ENCODE measurements around the gene NOXRED1.
"Not testable (repeated sequence)": the region's sequence is repeated elsewhere in the genome, so short reads cannot be mapped to it uniquely, and the experiment has no call there.

NOXRED1 gene

GRCh38 chr14:77423423-77423822 is at the start of gene NOXRED1:
Gene NOXRED1, minus strand, starts transcription at chr14:77423523. Its CDS starts 634 bp downstream, at chr14:77422889.
- no peak for DNase-seq (ENCODE audit: low read depth in 3 of 3)

DNA sequence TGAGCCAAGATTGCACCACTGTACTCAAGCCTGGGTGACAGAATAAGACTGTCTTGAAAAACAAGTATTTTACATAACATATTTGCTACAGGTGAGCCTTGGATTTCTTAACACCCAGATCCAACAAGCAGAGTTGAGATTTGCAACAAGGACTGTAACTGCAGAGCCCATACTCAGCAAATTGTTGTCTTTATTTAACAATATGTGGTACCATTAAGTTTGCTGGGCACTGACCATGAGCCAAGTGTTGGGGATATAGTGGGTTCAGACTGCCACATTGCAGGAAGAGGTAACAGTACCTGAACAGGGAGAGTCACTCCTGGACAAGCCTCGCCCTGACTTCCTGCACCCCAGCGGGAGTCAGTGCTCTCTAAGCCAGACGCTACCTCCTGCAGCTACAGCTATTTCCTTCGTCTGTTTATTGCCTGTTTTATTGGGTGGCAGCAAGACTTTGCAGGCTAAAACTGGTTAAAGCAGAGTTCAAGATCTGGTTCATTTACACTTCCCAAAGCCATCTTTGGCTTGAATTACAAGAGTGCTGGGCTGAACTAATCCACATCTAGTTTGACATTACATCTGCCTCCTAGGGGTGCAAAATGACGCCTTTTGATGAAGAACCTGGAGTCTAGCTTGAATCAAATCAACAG is 47.0 kb upstream of the NOXRED1 start:
- no peak for DNase-seq (ENCODE audit: low read depth in 3 of 3)

DNA sequence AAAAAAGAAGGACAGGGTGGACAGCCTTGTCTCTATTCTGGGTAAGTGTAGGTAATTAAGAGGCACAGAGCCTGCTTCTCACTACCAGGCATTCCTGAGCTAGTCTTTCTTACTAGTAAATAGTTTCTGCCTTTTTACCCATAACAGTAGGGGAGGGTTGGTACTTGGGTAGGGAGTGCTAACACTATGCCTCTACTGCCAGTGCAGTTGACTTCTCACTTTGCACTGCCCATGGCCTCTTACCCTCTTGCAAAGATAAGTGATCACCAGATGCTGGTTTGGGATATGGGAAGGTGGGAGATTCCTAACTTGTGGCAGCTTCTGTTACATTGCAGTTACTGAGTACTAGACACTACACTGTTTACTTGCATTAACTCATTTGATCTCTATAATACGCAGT is 46.2 kb upstream of the NOXRED1 start:
- DNase-seq (ENCODE audit: low read depth in 3 of 3), result no peak

DNA sequence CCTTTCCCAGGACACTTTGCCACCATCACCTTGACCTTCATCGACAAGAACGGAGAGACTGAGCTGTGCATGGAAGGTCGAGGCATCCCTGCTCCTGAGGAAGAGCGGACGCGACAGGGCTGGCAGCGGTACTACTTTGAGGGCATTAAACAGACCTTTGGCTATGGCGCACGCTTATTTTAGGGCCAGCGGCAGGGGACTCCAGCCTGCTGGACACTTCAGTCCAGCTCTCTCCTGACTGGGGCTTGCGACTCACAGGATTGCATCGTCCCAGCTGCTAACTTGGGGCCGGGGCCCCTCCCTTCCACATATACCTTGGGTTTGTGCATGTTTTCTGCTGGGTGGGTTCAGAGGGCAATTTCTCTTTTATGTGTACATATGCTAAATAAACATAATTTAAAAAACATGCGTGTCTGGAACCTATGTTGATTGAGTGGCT is 45.8 kb upstream of the NOXRED1 start:
- no peak for DNase-seq (ENCODE audit: low read depth in 3 of 3)

DNA sequence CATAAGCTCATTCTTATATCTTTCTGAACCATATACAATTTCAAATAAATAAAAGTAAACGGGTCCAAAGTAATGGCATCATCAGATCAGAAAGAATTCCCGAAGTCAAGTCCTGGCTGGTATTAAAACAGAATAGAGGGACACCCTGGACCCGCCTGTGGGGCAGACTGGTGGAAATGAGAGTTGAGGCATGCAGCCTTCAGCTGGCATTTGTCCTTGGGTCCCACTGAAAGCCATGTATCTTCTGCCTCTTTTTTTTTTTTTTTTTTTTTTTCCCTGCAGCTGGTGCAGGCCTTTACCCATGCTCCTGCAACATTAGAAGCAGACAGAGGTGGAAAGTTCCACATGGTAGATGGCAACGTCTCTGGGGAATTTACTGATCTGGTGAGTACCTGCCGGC is 44.5 kb upstream of the NOXRED1 start:
- DNase-seq (ENCODE audit: low read depth in 3 of 3), result no peak

DNA sequence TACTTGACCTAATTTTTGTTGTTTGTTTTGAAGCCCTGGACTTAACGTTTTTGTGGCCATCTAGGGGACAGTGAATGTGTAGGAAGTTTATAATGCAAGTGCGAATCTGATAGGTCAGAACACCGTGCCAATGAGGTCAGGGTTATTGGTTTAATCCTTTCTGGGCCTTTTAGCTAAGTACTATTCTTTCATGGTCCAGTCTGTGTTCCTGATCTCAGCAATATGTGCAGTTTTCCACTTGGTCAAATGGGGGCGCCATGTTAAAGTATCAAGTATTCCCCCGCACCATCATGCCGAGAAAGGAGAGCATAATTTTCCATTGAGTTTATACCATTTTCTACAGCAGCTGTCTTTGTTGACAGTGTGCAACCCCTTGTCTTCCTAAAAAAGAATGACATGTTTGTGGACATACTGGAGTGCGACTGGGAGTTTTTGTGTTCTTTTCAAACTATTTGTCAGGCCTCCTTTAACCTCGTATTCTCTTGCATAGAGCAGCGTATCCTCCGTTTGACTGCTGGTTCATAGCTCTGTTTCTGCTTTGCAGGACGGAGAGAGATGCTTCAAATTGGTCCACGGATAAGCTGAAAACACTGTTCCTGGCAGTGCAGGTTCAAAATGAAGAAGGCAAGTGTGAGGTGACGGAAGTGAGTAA is 35.9 kb upstream of the NOXRED1 start:
- DNase-seq (ENCODE audit: low read depth in 3 of 3), result peak; percentile 46 to 63 (median 48)

- peak in 2 of 3 donors; percentile 19 to 27 for DNase-seq (ENCODE audit: low read depth in 3 of 3)
Measured at GRCh38 chr14:77458249-77458950, 35.1 kb upstream of the NOXRED1 start.

DNA sequence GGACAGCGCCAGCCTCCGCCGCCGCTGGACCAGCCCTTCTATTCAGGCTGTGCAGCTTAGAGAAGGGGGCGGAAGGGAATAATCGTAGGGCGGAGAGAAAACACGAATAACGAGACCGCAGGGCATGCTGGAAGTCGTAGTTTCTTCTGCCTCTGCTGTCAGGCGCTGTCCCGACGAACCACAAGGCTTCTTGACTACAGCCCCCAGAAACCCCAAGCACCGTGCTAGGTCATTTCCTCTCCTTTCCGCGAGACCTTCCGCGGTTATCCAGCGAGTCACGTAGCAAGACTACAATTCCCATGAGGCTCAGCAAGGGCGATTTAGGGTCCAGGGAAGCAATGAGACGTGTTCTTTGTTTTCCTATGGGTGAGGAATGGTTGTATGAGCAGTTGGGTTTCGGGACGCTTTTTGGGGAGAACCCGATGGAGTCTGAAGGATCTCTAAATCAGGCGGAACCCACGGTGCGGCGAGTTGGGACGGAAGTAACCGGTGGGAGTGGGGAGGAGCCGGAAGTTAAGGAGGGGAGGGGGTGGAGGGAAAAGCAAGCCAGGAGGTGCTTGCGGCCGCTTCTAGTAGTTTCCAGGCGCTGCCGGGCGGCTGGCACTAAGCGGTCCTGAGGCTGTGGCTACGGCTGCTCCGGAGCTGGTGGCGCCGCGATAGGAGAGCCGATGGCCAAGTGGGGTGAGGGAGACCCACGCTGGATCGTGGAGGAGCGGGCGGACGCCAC is 34.4 kb upstream of the NOXRED1 start, which contains the start of the genes AHSA1 and VIPAS39:
Gene AHSA1 (plus strand): TSS at position 572 of the 727 bp plus-strand sequence. CDS start 97 bp downstream, at position 669.
Gene VIPAS39 (minus strand): TSS at position 80 of the 727 bp plus-strand sequence. CDS start 3,499 bp downstream, outside the sequence.
- DNase-seq (ENCODE audit: low read depth in 3 of 3), result peak; percentile 81 to 92 (median 82)

DNA sequence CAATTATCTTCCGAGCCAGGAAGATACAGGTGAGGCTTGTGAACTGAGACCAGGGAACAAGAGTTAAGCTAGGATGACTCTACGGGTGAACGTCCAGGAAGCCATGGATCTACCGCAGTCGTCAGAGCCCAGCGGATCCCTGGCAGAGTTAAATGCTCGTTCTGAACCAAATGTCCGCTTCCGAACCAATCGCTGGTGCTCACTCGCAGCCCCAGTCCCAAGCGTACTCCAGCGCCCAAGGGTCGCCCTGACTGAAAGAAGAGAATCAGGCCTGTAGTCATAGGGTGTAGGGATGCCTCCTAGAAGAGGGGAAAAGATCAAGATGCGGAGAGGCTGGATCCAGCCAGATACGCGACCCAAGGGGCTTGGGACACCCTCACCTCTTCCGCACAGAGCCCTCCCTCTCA is 33.8 kb upstream of the NOXRED1 start:
- no peak for DNase-seq (ENCODE audit: low read depth in 3 of 3)

GRCh38 chr14:77455966-77456640 is 32.8 kb upstream of the NOXRED1 start:
- DNase-seq (ENCODE audit: low read depth in 3 of 3), result no peak

DNA sequence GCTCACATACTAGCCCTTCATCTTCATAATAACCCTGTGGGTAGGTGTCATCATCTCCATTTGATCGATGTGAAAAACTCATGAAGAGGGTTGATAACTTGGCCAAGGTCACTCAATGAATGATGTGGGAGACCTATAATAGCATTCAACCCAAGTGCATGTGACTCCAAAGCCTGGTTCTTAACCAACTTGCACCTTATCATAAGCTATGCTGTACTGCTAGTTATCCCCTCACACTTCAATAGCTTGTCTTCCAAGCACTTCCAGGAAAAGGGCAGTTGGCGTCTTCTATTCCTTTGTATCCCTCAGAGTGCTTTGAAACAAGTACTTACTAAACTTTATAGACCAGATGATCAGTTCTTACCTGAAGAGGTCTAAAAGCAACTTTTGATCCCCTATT is 18.9 kb upstream of the NOXRED1 start:
- no peak for DNase-seq (ENCODE audit: low read depth in 3 of 3)

DNA sequence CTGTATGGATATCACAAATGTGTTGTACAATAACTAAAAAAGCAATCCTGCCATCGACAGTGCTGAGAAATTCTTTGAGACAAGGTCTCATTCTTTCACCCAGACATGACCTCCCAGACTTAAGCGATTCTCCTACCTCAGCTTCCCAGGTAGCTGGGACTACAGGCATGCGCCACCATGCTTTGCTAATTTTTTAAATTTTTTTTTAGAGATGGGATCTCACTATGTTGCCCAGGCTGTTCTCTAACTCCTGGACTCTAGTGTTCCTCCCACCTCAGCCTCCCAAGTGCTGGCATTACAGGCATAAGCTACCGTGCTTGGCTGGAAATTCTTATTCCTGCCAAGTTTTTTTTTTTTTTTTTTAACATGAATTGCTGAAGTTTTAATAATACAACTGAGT is 16.5 kb upstream of the NOXRED1 start:
- DNase-seq (ENCODE audit: low read depth in 3 of 3), result no peak

GRCh38 chr14:77438596-77438995 is 15.3 kb upstream of the NOXRED1 start:
- DNase-seq (ENCODE audit: low read depth in 3 of 3), result no peak

DNA sequence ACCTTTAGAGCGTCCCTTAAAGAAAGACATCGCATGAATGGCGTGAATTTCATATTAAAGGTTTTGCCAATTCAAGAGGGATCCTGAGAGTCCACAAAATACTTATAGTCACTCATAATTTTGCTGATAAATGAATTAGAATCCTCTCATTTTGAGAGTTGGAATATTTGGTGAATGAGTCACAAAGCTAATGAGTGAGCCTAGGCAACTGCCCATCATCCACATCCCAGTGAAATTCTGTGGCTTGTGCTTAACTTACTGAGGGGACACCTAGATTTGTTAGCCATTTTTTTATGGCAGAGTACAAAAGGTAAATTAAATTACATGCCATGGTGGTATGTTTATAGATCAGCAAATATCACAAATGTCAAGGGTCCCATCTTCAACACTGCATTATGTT is 12.7 kb upstream of the NOXRED1 start:
- DNase-seq (ENCODE audit: low read depth in 3 of 3), result no peak

GRCh38 chr14:77426396-77426795 is 3.1 kb upstream of the NOXRED1 start:
- no peak for DNase-seq (ENCODE audit: low read depth in 3 of 3)

DNA sequence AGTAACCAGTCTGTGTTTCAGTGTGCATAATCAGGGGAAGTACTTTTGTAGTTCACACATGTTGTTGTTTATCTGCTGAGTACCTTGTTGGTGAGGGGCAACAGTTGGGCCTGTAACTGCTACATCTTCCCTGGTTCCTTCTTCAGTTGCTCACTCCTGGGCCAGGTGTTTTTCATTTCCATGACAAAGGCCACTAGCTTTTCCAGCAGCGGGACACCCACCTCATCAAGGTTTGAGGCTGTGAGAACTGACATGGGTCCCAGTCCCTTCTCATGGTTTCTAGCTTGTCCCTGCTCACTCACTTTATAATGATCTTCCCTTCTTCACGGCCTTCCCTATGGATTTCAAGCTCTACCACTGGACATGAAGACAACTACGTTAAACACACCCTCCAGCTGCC is 1.5 kb upstream of the NOXRED1 start:
- no peak for DNase-seq (ENCODE audit: low read depth in 3 of 3)

GRCh38 chr14:77421201-77421600 is 2.1 kb downstream of the NOXRED1 start:
- DNase-seq (ENCODE audit: low read depth in 3 of 3), result no peak

- DNase-seq (ENCODE audit: low read depth in 3 of 3), result no peak
Measured at GRCh38 chr14:77416836-77417235, 6.5 kb downstream of the NOXRED1 start.

- DNase-seq (ENCODE audit: low read depth in 3 of 3), result not testable (repeated sequence)
Measured at GRCh38 chr14:77416098-77416497, 7.2 kb downstream of the NOXRED1 start.

GRCh38 chr14:77415403-77416030 is 7.8 kb downstream of the NOXRED1 start:
- not testable (repeated sequence) for DNase-seq (ENCODE audit: low read depth in 3 of 3)

- DNase-seq (ENCODE audit: low read depth in 3 of 3), result no peak
Measured at GRCh38 chr14:77409131-77409533, 14.2 kb downstream of the NOXRED1 start.
